NCI-H2171 treated with DMSO at 0.1 percent for 48 hours (cell line): ENCODE results near the gene B4GALT2.

Experiments used
- DNase-seq: peaks from one replicate; lab custom pipeline; 2025; lab: John Stamatoyannopoulos, UW

Gene B4GALT2

GRCh38 chr1:43969746-43970466 lies 9.1 kb upstream of the B4GALT2 start, which contains the start of gene DPH2:
Gene DPH2 (plus strand): TSS chr1:43970010. CDS start chr1:43970176, 166 bp downstream.
- peak; percentile 97 for DNase-seq

GRCh38 chr1:43970502-43970901 lies 8.5 kb upstream of the B4GALT2 start:
- no peak for DNase-seq

- no peak for DNase-seq
Observed at GRCh38 chr1:43970911-43971310, 8.1 kb upstream of the B4GALT2 start.

GRCh38 chr1:43971336-43971980 lies 7.6 kb upstream of the B4GALT2 start:
- DNase-seq, result no peak

- DNase-seq, result peak; percentile 77
Observed at GRCh38 chr1:43973981-43974442, 5.0 kb upstream of the B4GALT2 start.

GRCh38 chr1:43974443-43975248 lies 4.4 kb upstream of the B4GALT2 start, which contains the start of gene ATP6V0B:
Gene ATP6V0B (plus strand): TSS chr1:43974960. CDS start chr1:43975041, 81 bp downstream.
- DNase-seq, result peak; percentile 96

- DNase-seq, result peak; percentile 29
Observed at GRCh38 chr1:43975249-43975961, 3.6 kb upstream of the B4GALT2 start.

- no peak for DNase-seq
Observed at GRCh38 chr1:43976045-43976444, 3.0 kb upstream of the B4GALT2 start.

GRCh38 chr1:43976890-43977289 lies 2.1 kb upstream of the B4GALT2 start:
- DNase-seq, result no peak

- DNase-seq, result no peak
Observed at GRCh38 chr1:43977376-43978263, 1.4 kb upstream of the B4GALT2 start.

GRCh38 chr1:43978264-43978550 lies 803 bp upstream of the B4GALT2 start:
- DNase-seq, result no peak

GRCh38 chr1:43979261-43979527 lies 184 bp downstream of the B4GALT2 start:
- no peak for DNase-seq

GRCh38 chr1:43979528-43980254 lies 681 bp downstream of the B4GALT2 start:
- peak; percentile 45 for DNase-seq

GRCh38 chr1:43980255-43981134 lies 1.5 kb downstream of the B4GALT2 start:
- no peak for DNase-seq

- no peak for DNase-seq
Observed at GRCh38 chr1:43981135-43981491, 2.1 kb downstream of the B4GALT2 start.

- DNase-seq, result no peak
Observed at GRCh38 chr1:43981636-43982035, 2.6 kb downstream of the B4GALT2 start.

GRCh38 chr1:43982241-43982640 lies 3.2 kb downstream of the B4GALT2 start:
- no peak for DNase-seq

GRCh38 chr1:43982808-43983207 lies 3.8 kb downstream of the B4GALT2 start:
- no peak for DNase-seq

GRCh38 chr1:43983253-43983899 lies 4.4 kb downstream of the B4GALT2 start:
- DNase-seq, result no peak
